HEK293T (cell line): ENCODE data around the gene DBP.
A peak's percentile ranks its signal among the peaks of the same experiment; 100 is the strongest.
"Not testable (repeated sequence)": the region's sequence is repeated elsewhere in the genome, so short reads cannot be mapped to it uniquely, and the experiment has no call there.

Experiments used
- CTCF ChIA-PET: fragments of 350-600 bp; formaldehyde crosslinking; extraction: SDS; loops from one replicate; lab custom pipeline; 2021; ENCODE audit warnings: antibody characterized with exemption, inconsistent platforms; lab: Yijun Ruan, JAX
- POLR2A ChIA-PET: fragments of 350-600 bp; formaldehyde crosslinking; extraction: SDS; loops from one replicate; lab custom pipeline; 2020; ENCODE audit warnings: antibody characterized with exemption, inconsistent platforms; lab: Yijun Ruan, JAX
- DNase-seq: peaks from one replicate; pipeline ENCODE4 v3.0.0; 2012; ENCODE audit warnings: mixed read lengths; ENCODE audit errors: extremely low spot score
- ARNT ChIP-seq: fragments of 450-650 bp; IDR thresholded peaks from 2 replicates; pipeline ENCODE4 v1.6.1; 2017; ENCODE audit warnings: mild to moderate bottlenecking
- BHLHE40 ChIP-seq: fragments of 450-650 bp; IDR thresholded peaks from 2 replicates; pipeline ENCODE4 v1.6.1; 2016; ENCODE audit warnings: mild to moderate bottlenecking, moderate library complexity, borderline replicate concordance
- CTBP1 ChIP-seq: fragments of 450-650 bp; IDR thresholded peaks from 2 replicates; pipeline ENCODE4 v1.6.1; 2016; ENCODE audit warnings: borderline replicate concordance
- ELF4 ChIP-seq: fragments of 450-650 bp; IDR thresholded peaks from 2 replicates; pipeline ENCODE4 v1.6.1; 2017; ENCODE audit warnings: antibody characterized with exemption
- FOXA1 ChIP-seq: fragments of 450-650 bp; IDR thresholded peaks from 2 replicates; pipeline ENCODE4 v1.6.1; 2016; ENCODE audit warnings: mild to moderate bottlenecking
- FOXK2 ChIP-seq: fragments of 450-650 bp; IDR thresholded peaks from 2 replicates; pipeline ENCODE4 v1.6.1; 2016; ENCODE audit warnings: mild to moderate bottlenecking
- FOXM1 ChIP-seq: fragments of 450-650 bp; IDR thresholded peaks from 2 replicates; pipeline ENCODE4 v1.6.1; 2017; ENCODE audit warnings: mild to moderate bottlenecking, borderline replicate concordance
- HDGF ChIP-seq: fragments of 450-650 bp; IDR thresholded peaks from 2 replicates; pipeline ENCODE4 v1.6.1; 2017; ENCODE audit warnings: antibody characterized with exemption, borderline replicate concordance
- L3MBTL2 ChIP-seq: fragments of 450-650 bp; conservative IDR thresholded peaks from 2 replicates; pipeline ENCODE4 v1.6.1; 2016; ENCODE audit warnings: mild to moderate bottlenecking
- LEF1 ChIP-seq: fragments of 450-650 bp; IDR thresholded peaks from 2 replicates; pipeline ENCODE4 v1.6.1; 2017; ENCODE audit warnings: mild to moderate bottlenecking, borderline replicate concordance
- NFRKB ChIP-seq: fragments of 450-650 bp; IDR thresholded peaks from 2 replicates; pipeline ENCODE4 v1.6.1; 2016; ENCODE audit warnings: mild to moderate bottlenecking, moderate library complexity
- PKNOX1 ChIP-seq: fragments of 450-650 bp; IDR thresholded peaks from 2 replicates; pipeline ENCODE4 v1.6.1; 2016
- SP1 ChIP-seq: fragments of 450-650 bp; IDR thresholded peaks from 2 replicates; pipeline ENCODE4 v1.6.1; 2017
- SUZ12 ChIP-seq: fragments of 450-650 bp; IDR thresholded peaks from 2 replicates; pipeline ENCODE4 v1.6.1; 2016; ENCODE audit warnings: mild to moderate bottlenecking
- TARDBP ChIP-seq: fragments of 450-650 bp; IDR thresholded peaks from 2 replicates; pipeline ENCODE4 v1.6.1; 2016
- ZNF384 ChIP-seq: fragments of 450-650 bp; IDR thresholded peaks from 2 replicates; pipeline ENCODE4 v1.6.1; 2016

Gene DBP

GRCh38 chr19:48636859-48637448, at the start of gene DBP:
Gene DBP, minus strand, starts transcription at chr19:48637379. Its CDS starts 385 bp downstream, at chr19:48636994.
- ChIA-PET POLR2A (interaction anchor here (1.8 to 2.3 kb wide), 2 partner anchors 9 to 18 kb away, joined by 7 to 12 read pairs; partner anchors contain the start of genes CA11, RPL18 and SPHK2), CTCF (no interaction called here)
- DNase-seq: no peak
- TF ChIP-seq PKNOX1: peak; percentile 78; the same call in 1 of the 2 replicates
- no peak for TF ChIP-seq ARNT

- CTCF ChIA-PET: interaction anchor here (0.6 kb wide), 2 partner anchors 153 to 171 kb away, joined by 3 to 4 read pairs; no protein-coding TSS in a partner anchor
- DNase-seq, POLR2A ChIA-PET: not testable (repeated sequence)
These were observed 49.5 kb upstream of the DBP start for GRCh38 chr19:48686637-48687036.

GRCh38 chr19:48686088-48686487, 48.9 kb upstream of the DBP start:
- ChIA-PET POLR2A (no interaction called here), CTCF (interaction anchor here (0.6 kb wide), 1 partner anchor 154 kb away, joined by 4 read pairs; no protein-coding TSS in a partner anchor)
- TF ChIP-seq FOXA1: no peak
- TF ChIP-seq PKNOX1: no peak
- no peak for TF ChIP-seq FOXM1
- no peak for TF ChIP-seq BHLHE40
- no peak for DNase-seq

- POLR2A ChIA-PET: no interaction called here
- DNase-seq: no peak
- TF ChIP-seq ELF4 (no peak), LEF1 (no peak), ZNF384 (no peak), SUZ12 (no peak), PKNOX1 (no peak), CTBP1 (no peak), SP1 (no peak), FOXA1 (no peak), FOXM1 (no peak), ARNT (no peak), L3MBTL2 (no peak), NFRKB (no peak)
- CTCF ChIA-PET: no interaction called here
These were observed 48.4 kb upstream of the DBP start for GRCh38 chr19:48685583-48685982.

GRCh38 chr19:48683349-48683748, 46.2 kb upstream of the DBP start:
- ChIA-PET POLR2A (interaction anchor here (0.6 kb wide), 1 partner anchor 266 kb away, joined by 3 read pairs; no protein-coding TSS in a partner anchor), CTCF (no interaction called here)
- DNase-seq: no peak
- TF ChIP-seq PKNOX1 (no peak), L3MBTL2 (no peak), FOXK2 (no peak), ZNF384 (no peak), NFRKB (no peak), SP1 (no peak), SUZ12 (no peak), LEF1 (no peak), TARDBP (no peak), ELF4 (no peak), FOXM1 (no peak), HDGF (no peak), CTBP1 (no peak), ARNT (no peak), BHLHE40 (no peak), FOXA1 (no peak)

- no peak for TF ChIP-seq ARNT
- TF ChIP-seq SUZ12: no peak
- no peak for TF ChIP-seq TARDBP
- no peak for TF ChIP-seq FOXM1
- CTCF ChIA-PET: no interaction called here
- DNase-seq: no peak
- POLR2A ChIA-PET: no interaction called here
These were observed 43.9 kb upstream of the DBP start for GRCh38 chr19:48681127-48681470.
